Measurements from ENCODE around the gene RPTOR. TPM values are rescaled to one million over a fixed set of nuclear protein-coding genes. Genes with fewer than 3 reads are reported as not detected.

Gene RPTOR
- total RNA-seq, 1 donor from 2014 or later: 32.0 TPM

DNA sequence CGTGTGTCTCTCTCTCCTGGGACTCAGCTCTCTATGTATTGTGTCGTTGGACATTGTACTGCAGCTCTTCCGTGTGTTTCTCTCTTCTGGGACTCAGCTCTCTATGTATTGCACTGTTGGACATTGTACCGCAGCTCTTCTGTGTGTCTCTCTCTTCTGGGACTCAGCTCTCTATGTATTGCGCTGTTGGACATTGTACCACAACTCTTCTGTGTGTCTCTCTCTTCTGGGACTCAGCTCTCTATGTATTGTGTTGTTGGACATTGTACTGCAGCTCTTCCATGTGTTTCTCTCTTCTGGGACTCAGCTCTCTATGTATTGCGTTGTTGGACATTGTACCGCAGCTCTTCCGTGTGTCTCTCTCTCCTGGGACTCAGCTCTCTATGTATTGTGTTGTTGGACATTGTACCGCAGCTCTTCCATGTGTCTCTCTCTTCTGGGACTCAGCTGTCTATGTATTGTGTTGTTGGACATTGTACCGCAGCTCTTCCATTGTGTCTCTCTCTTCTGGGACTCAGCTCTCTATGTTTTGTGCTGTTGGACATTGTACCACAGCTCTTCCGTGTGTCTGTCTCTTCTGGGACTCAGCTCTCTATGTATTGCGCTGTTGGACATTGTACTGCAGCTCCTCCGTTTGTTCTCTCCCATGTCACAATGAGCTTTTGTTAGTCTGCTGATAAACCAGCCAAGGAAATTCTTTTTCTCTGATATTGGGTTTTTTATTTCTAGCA lies 84.8 kb downstream of the RPTOR start:
- Mint-ChIP-seq H3K27me3 (ENCODE audit: low read depth, unreplicated experiment) (no peaks in the 10 kb centered on the region), H3K36me3 (ENCODE audit: low read depth, unreplicated experiment) (peaks cover 6% of the 10 kb centered on the region), H3K27ac (ENCODE audit: unreplicated experiment) (no peak overlapping the region), H3K4me1 (ENCODE audit: low read depth, unreplicated experiment) (peaks cover 5% of the 10 kb centered on the region), H3K4me3 (ENCODE audit: unreplicated experiment) (no peak overlapping the region), H3K9me3 (ENCODE audit: unreplicated experiment) (no peaks in the 10 kb centered on the region)
- H3K9ac ChIP-seq (ENCODE audit: low read length): no peak overlapping the region
- no peak overlapping the region for H2AFZ ChIP-seq (ENCODE audit: low read depth, low read length)
- DNase-seq (ENCODE audit: low read depth) (no peak), FAIRE-seq (no peak)
- H3K4me1 ChIP-seq (ENCODE audit: insufficient read depth, low read length): no peaks in the 10 kb centered on the region
- H4K20me1 ChIP-seq (ENCODE audit: insufficient read depth, low read length): peaks cover 68% of the 10 kb centered on the region
- peaks cover 30% of the 10 kb centered on the region for H3K79me2 ChIP-seq (ENCODE audit: insufficient read depth, low read length)
- TF ChIP-seq, protein P1, sequence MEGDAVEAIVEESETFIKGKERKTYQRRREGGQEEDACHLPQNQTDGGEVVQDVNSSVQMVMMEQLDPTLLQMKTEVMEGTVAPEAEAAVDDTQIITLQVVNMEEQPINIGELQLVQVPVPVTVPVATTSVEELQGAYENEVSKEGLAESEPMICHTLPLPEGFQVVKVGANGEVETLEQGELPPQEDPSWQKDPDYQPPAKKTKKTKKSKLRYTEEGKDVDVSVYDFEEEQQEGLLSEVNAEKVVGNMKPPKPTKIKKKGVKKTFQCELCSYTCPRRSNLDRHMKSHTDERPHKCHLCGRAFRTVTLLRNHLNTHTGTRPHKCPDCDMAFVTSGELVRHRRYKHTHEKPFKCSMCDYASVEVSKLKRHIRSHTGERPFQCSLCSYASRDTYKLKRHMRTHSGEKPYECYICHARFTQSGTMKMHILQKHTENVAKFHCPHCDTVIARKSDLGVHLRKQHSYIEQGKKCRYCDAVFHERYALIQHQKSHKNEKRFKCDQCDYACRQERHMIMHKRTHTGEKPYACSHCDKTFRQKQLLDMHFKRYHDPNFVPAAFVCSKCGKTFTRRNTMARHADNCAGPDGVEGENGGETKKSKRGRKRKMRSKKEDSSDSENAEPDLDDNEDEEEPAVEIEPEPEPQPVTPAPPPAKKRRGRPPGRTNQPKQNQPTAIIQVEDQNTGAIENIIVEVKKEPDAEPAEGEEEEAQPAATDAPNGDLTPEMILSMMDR (IDR thresholded peaks at IDR 0.05; ENCODE audit: insufficient read depth, low read depth, low read length): no peak
- TF ChIP-seq EZH2 (IDR thresholded peaks at IDR 0.05; ENCODE audit: insufficient read depth, low read length): no peak
- no peak overlapping the region for H3K4me3 ChIP-seq (ENCODE audit: insufficient read depth, low read depth, low read length)
- H3K36me3 ChIP-seq (ENCODE audit: insufficient read depth, low read length): no peaks in the 10 kb centered on the region
- no peak overlapping the region for H3K4me2 ChIP-seq (ENCODE audit: low read length)
- no peaks in the 10 kb centered on the region for H3K27me3 ChIP-seq (ENCODE audit: insufficient read depth, low read length)
- H3K9me3 ChIP-seq (ENCODE audit: insufficient read depth, low read depth, low read length): no peaks in the 10 kb centered on the region
- no peak overlapping the region for H3K27ac ChIP-seq (ENCODE audit: low read depth, low read length)

DNA sequence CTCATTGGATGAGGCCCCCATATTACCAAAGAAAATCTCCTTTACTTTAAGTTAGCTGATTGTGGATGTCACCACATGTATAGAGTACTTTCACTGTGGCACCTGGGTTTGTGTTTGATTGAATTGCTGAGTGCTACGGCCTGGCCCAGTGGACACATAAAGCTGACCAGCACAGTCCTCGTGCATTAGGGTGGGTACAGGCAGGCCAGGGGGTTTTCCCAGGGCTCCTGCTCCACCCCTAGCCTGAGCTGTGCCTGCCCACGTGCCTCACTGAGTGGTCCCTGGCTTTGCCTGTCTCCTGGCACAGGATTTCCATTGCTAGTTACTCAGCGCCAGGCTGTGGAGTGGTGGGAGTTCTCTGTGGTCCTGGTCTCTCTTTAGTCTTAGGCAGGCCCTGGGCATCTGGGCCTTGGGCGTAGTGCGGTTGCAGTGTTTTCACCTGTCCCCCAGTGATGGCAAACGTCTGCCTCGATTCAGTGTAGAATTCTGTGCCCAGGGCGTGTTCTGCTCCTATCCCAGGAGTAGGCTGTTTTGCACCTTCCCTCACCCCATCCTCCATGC lies 86.0 kb downstream of the RPTOR start:
- Histone ChIP-seq H3K4me2 (ENCODE audit: low read length) (no peak overlapping the region), H3K4me1 (ENCODE audit: insufficient read depth, low read length) (no peaks in the 10 kb centered on the region), H2AFZ (ENCODE audit: low read depth, low read length) (no peak overlapping the region), H3K9ac (ENCODE audit: low read length) (no peak overlapping the region), H3K4me3 (ENCODE audit: insufficient read depth, low read depth, low read length) (no peak overlapping the region), H4K20me1 (ENCODE audit: insufficient read depth, low read length) (peaks cover 75% of the 10 kb centered on the region), H3K27me3 (ENCODE audit: insufficient read depth, low read length) (no peaks in the 10 kb centered on the region), H3K36me3 (ENCODE audit: insufficient read depth, low read length) (no peaks in the 10 kb centered on the region), H3K27ac (ENCODE audit: low read depth, low read length) (no peak overlapping the region), H3K79me2 (ENCODE audit: insufficient read depth, low read length) (peaks cover 41% of the 10 kb centered on the region), H3K9me3 (ENCODE audit: insufficient read depth, low read depth, low read length) (no peaks in the 10 kb centered on the region)
- Mint-ChIP-seq H3K36me3 (ENCODE audit: low read depth, unreplicated experiment) (peaks cover 6% of the 10 kb centered on the region), H3K9me3 (ENCODE audit: unreplicated experiment) (no peaks in the 10 kb centered on the region), H3K27me3 (ENCODE audit: low read depth, unreplicated experiment) (no peaks in the 10 kb centered on the region), H3K27ac (ENCODE audit: unreplicated experiment) (no peak overlapping the region), H3K4me1 (ENCODE audit: low read depth, unreplicated experiment) (peaks cover 5% of the 10 kb centered on the region), H3K4me3 (ENCODE audit: unreplicated experiment) (no peak overlapping the region)
- DNase-seq (ENCODE audit: low read depth): no peak
- no peak for FAIRE-seq
- TF ChIP-seq, protein P1 (IDR thresholded peaks at IDR 0.05; ENCODE audit: insufficient read depth, low read depth, low read length): no peak
- no peak for TF ChIP-seq EZH2 (IDR thresholded peaks at IDR 0.05; ENCODE audit: insufficient read depth, low read length)
